ENCODE results near the gene RGS6. TPM values are rescaled to one million over a fixed set of nuclear protein-coding genes. Genes with fewer than 3 reads are reported as not detected.

RGS6 gene
- total RNA-seq, 2 experiments from 2014 or later, result not detected

DNA sequence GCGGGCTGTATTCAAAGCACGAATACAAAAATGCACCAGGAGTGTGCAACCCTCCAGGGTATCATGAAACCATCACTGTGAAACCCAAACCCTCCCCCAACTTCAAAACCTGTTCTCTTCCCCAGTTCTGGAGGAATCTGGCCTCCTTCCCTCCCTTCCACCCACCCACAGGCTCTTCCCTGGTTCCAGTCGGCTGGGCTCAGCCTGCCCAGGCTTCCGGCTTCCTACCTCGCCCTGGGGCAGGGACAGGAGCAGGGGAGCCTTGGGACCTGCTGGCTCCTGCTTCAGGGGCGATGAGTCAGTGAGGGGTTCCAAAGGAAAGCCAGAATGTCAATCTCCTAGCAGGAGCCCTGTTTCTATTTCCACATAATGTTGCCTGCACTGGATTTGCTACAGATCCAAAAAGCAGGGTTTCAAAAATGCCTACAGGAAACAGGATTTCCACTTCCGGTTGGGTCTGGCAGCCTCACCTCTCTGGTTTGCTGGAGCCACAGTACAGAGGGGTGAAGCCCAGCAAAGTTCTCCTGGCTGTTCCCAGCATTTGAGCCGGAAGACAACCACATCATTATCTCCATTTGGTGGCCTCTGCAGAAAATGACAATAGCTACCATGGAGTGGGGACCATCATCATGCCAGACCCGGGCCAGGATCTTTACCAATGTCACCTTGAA lies 683.4 kb downstream of the RGS6 start:
- H3K4me3 Mint-ChIP-seq, result no peak overlapping the region
- no peaks in the 10 kb centered on the region for H3K36me3 Mint-ChIP-seq (ENCODE audit: low read depth)
- ATAC-seq (ENCODE audit: poor library complexity), result no peak
- TF ChIP-seq CTCF (IDR thresholded peaks at IDR 0.05), result no peak
- H3K4me1 ChIP-seq (ENCODE audit: insufficient read depth, low read length), result no peaks in the 10 kb centered on the region
- CTCF ChIA-PET, result no interaction called here
- no peaks in the 10 kb centered on the region for H3K27me3 Mint-ChIP-seq
- no peak for DNase-seq
- POLR2A ChIA-PET, result no interaction called here
- H3K4me1 Mint-ChIP-seq (ENCODE audit: low read depth), result no peaks in the 10 kb centered on the region
- no peaks in the 10 kb centered on the region for H3K27me3 ChIP-seq (ENCODE audit: control insufficient read depth in 1 of 2, insufficient read depth in 2 of 2, low read length in 2 of 2)
- H3K27ac ChIP-seq (ENCODE audit: low read depth in 1 of 2, low read length in 2 of 2), result no peak overlapping the region
- H3K9me3 ChIP-seq (ENCODE audit: control insufficient read depth in 1 of 2, insufficient read depth in 1 of 2, low read length in 2 of 2), result peaks cover 0 to 6% of the 10 kb centered on the region in 2 experiments
- no peak overlapping the region for H3K27ac Mint-ChIP-seq
- no peaks in the 10 kb centered on the region for H3K36me3 ChIP-seq (ENCODE audit: insufficient read depth, low read length)
- H3K4me3 ChIP-seq (ENCODE audit: low read length), result no peak overlapping the region
- intact Hi-C loops (cut with DNase I, micrococcal nuclease), result no loop called here
- no peaks in the 10 kb centered on the region for H3K9me3 Mint-ChIP-seq

Small RNA genes within 50 kb of the gene (microRNA-seq; reads per million reads assigned to microRNA genes)
- not detected for gene MIR7843 (ENCODE audit: borderline microRNAs expressed, borderline replicate concordance)

All from CD4-positive, alpha-beta T cell (primary cell).